Stimulated activated CD8-positive, alpha-beta memory T cell treated with anti-CD3 and anti-CD28 coated beads, Interleukin-4, amount 100 ng/mL, for 1 hour (primary cell): Measurements from ENCODE around the gene RAB3C.
"Not testable (repeated sequence)": the region's sequence is repeated elsewhere in the genome, so short reads cannot be mapped to it uniquely, and the experiment has no call there.

Source experiments
- DNase-seq, 2 donors: peaks; one replicate each; pipeline ENCODE4 v3.0.0-alpha.2; 2020; ENCODE audit warnings: low read depth in 2 of 2, low spot score in 1 of 2

RAB3C gene

DNA sequence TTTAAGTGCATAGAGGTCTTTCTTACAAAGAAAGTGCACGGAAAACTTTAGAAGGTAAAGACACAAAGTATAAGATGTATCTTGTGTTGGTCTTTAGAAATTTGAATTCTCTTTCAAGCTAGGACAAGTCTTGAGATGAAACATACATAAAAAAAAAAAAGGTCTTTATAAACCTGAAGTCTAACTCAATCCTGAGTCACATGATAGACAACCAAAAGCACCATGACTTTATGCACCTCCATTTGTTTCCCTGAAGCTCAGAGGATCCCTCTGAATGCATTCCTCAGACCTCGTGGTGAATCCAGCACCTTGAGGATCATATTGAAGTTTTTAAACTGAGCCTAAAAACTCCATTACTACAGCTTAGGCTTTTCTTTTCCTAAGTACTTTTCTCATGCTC lies 91.8 kb downstream of the RAB3C start:
- no peak for DNase-seq

GRCh38 chr5:58675341-58675740 lies 92.5 kb downstream of the RAB3C start:
- DNase-seq: no peak

DNA sequence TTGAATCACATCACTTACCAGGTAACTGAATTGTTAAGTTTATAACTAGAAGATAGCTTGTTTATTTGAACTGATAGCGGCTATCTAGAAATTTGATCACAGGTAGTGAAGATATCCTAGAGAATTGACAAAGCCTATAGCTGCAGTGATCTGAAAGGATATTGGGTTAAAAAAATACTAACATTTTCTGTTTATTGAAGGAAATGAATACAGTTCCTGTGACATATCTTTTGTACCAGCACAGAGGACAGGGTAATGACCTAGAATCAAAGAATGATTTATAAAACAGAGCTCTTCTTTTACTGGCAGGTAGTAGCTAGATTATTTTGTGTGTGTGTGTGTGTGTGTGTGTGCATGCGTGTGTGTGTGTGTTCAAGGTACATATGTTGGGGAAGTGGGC lies 94.8 kb downstream of the RAB3C start:
- no peak for DNase-seq

- no peak for DNase-seq
These were observed 97.6 kb downstream of the RAB3C start for GRCh38 chr5:58680503-58680902.

DNA sequence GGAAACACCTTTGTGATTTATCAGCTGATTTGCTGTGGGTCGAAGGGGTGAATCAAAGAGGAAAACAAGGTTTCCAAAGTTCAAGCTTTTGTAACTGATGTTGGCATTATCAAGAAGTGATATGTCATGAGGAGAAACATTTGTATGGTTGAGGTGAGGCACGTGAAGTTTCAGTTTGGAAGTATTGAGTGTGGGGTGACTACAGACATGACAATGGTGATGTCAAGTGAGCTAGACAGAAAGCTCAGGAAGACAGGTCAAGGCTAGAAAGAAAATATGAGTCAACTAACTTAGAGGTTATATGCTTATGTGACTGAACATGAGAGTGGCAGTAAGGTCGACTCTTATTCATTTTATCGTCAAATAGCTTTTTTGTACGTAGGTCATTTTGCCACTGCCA lies 99.1 kb downstream of the RAB3C start:
- DNase-seq: no peak

DNA sequence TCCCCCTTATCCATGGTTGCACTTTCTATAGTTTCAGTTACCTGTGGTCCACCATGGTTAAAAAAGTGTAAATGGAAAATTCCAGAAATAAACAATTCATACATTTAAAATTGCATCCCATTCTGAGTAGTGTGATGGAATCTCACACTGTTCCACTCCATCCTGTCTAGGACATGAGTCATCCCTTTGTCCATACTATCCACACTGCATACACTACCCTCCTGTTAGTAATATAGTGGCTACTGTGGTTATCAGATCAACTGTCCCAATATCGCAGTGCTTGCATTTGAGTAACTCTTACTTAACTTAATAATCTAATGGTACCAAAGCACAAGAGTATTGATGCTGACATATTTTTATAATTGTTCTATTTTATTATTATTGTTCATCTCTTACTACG lies 100.7 kb downstream of the RAB3C start:
- DNase-seq: no peak

GRCh38 chr5:58687079-58687478 lies 104.2 kb downstream of the RAB3C start:
- no peak for DNase-seq

GRCh38 chr5:58687595-58687994 lies 104.7 kb downstream of the RAB3C start:
- DNase-seq: no peak

- DNase-seq: not testable (repeated sequence)
These were observed 116.3 kb downstream of the RAB3C start for GRCh38 chr5:58699088-58699761.

DNA sequence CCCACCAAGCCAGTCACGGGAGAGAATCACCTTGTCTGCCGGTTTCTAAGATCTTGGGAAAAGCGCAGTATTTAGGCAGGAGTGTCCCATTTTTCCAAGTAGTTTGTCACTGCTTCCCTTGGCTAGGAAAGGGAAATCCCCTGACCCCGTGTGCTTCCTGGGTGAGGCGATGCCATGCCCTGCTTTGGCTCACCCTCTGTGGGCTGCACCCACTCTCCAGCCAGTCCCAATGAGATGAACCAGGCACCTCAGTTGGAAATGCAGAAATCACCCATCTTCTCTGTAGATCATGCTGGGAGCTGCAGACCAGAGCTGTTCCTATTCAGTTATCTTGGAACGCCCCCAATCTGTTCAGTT lies 116.9 kb downstream of the RAB3C start:
- no peak for DNase-seq

- DNase-seq: no peak
These were observed 121.2 kb downstream of the RAB3C start for GRCh38 chr5:58703925-58704555.

- no peak for DNase-seq
These were observed 123.9 kb downstream of the RAB3C start for GRCh38 chr5:58706736-58707135.

DNA sequence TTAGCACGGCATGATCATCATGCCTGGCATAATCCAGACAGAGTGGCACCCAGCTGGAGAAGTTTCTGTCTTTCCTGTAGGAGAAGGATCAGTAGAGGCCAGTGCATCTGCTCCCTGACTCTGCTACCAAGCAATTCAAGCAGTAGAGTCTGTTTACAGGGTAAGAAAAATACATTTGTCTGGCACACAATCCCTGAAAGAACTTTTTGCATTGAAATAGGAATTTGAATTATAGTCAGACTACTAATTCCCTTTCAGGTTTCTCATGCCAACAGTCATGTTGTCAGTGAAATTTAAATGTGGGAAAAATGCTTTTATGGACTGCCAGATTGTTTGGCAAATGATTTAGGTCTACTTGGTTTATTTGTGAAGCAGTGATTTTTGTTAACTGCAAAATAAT lies 125.6 kb downstream of the RAB3C start:
- no peak for DNase-seq

GRCh38 chr5:58710425-58710824 lies 127.5 kb downstream of the RAB3C start:
- not testable (repeated sequence) for DNase-seq

- DNase-seq: no peak
These were observed 128.0 kb downstream of the RAB3C start for GRCh38 chr5:58710871-58711270.

DNA sequence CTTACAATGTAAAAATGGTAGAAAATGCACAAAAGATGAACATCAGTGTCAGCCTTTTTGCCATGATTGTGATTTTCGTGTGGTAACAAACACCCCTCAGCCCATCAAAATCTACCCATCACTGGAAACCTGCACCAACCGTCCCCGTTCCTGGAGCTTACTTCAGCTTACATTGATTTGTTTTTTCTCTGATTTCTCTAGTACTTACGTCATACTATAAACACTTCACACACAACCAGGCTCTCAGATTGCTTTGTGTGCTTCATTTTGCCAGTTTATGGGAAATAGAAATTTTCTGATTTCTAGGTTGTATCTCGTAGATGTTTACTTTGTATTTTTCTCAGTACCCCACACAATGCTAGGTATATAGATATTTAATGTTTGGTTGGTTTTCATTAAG lies 129.1 kb downstream of the RAB3C start:
- DNase-seq: no peak

DNA sequence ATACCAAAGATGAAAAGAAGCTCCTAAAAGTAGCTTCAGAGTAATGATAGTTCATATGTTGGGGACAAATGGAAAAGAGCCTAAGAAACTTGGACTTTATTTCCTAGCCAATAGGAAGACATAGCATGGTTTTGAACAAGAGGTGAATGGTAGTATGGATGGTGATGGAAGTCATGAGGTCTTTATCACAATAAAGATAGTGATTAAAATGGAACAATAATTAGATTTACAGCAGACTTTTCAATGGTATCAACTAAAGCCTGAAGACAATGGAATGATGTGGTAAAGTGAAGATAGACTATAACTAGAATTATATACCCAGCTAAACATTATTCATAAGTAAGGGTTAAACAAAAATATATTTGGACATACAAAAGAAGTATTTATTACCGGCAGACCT lies 131.2 kb downstream of the RAB3C start:
- DNase-seq: no peak

DNA sequence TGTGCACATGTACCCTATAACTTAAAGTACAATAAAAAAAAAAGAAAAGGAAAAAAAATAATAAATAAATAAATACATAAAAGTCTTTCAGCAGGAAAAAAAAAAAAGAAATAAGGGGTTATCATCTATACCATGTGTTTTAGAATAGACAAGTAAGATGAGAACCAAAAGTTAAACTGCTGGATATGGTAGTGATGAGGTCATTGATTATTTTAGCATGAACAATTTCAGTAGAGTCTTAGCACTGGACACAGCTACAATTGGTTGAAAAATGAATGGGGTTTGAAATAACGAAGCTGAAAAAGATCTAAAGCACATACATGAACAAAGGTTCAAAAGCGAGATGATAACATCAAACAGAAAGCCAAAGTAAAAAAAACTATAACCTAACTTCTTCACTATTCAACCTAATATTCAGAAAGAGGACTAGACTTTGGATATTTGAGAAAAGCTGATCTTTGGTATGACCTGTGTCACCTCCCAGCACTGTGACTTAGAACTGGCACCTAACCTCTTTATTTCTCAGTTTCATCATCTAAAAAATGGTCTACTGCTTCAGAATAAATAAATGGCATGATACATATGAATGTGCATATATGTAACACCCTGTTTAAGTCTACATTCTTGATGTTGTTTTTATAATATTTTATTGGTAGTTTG lies 133.3 kb downstream of the RAB3C start:
- DNase-seq: no peak

GRCh38 chr5:58716713-58717112 lies 133.8 kb downstream of the RAB3C start:
- DNase-seq: no peak

- DNase-seq: no peak
These were observed 134.6 kb downstream of the RAB3C start for GRCh38 chr5:58717303-58718007.

- no peak for DNase-seq
These were observed 135.5 kb downstream of the RAB3C start for GRCh38 chr5:58718269-58718978.
